HEK293 (cell line): ENCODE results near the gene COPS2.

Experiments used
- CTCF ChIA-PET: fragments of 350-600 bp; formaldehyde crosslinking; extraction: SDS; loops from one replicate; lab custom pipeline; 2021; ENCODE audit warnings: antibody characterized with exemption; lab: Yijun Ruan, JAX
- POLR2A ChIA-PET: fragments of 300-600 bp; formaldehyde crosslinking; extraction: SDS; loops from one replicate; lab custom pipeline; 2020; ENCODE audit warnings: antibody characterized with exemption, inconsistent platforms; lab: Yijun Ruan, JAX
- H3K27ac ChIP-seq: fragments of 200-500 bp; sonication (Bioruptor generic); 2 replicates; pipeline ENCODE4 v1.5.1; 2014; ENCODE audit warnings: low read depth, low read length, control low read depth, inconsistent platforms; ENCODE audit errors: extremely low read depth
- H3K36me3 ChIP-seq, 2 experiments: fragments of 200-500 bp in 1 of 2; sonication (Bioruptor generic) in 1 of 2; 1 replicate in 1 of 2; 2 replicates in 1 of 2; pipeline ENCODE4 v1.5.1; 2014 to 2017; ENCODE audit warnings: inconsistent platforms in 2 of 2, low read length in 2 of 2; ENCODE audit not compliant: control insufficient read depth in 2 of 2, insufficient read depth in 1 of 2
- H3K4me1 ChIP-seq: fragments of 200-500 bp; sonication (Bioruptor generic); 2 replicates; pipeline ENCODE4 v1.5.1; 2014; ENCODE audit warnings: mild to moderate bottlenecking, low read length, inconsistent platforms; ENCODE audit not compliant: control insufficient read depth, insufficient read depth
- H3K4me3 ChIP-seq: 2 replicates; pipeline ENCODE4 v1.5.1; 2011; ENCODE audit warnings: low read depth, mild to moderate bottlenecking, control low read depth, low read length, moderate library complexity
- H3K9me3 ChIP-seq: fragments of 200-500 bp; sonication (Bioruptor generic); 2 replicates; pipeline ENCODE4 v1.5.1; 2014; ENCODE audit warnings: low read depth, low read length, inconsistent platforms; ENCODE audit not compliant: control insufficient read depth, insufficient read depth
- EGR2 ChIP-seq: fragments of 450-650 bp; formaldehyde crosslinking; IDR thresholded peaks from 2 replicates; pipeline ENCODE4 v1.5.1; 2016; ENCODE audit warnings: low read depth, missing biosample characterization, missing genetic modification characterization
- GLI2 ChIP-seq: fragments of 450-650 bp; formaldehyde crosslinking; IDR thresholded peaks from 2 replicates; pipeline ENCODE4; 2017; ENCODE audit warnings: missing biosample characterization, missing genetic modification characterization, low read depth, borderline replicate concordance
- MYNN ChIP-seq: fragments of 450-650 bp; formaldehyde crosslinking; IDR thresholded peaks from 2 replicates; pipeline ENCODE4 v1.5.1; 2016; ENCODE audit warnings: missing biosample characterization, missing genetic modification characterization, borderline replicate concordance
- ZNF23 ChIP-seq: fragments of 450-650 bp; formaldehyde crosslinking; IDR thresholded peaks from 2 replicates; pipeline ENCODE4 v1.5.1; 2016; ENCODE audit warnings: missing biosample characterization, missing genetic modification characterization, borderline replicate concordance
- ZNF366 ChIP-seq: fragments of 450-650 bp; formaldehyde crosslinking; conservative IDR thresholded peaks from 2 replicates; pipeline ENCODE4 v1.5.1; 2016; ENCODE audit warnings: missing biosample characterization, missing genetic modification characterization
- ZNF433 ChIP-seq: fragments of 450-650 bp; formaldehyde crosslinking; IDR thresholded peaks from 2 replicates; pipeline ENCODE4 v1.5.1; 2016; ENCODE audit warnings: missing biosample characterization, missing genetic modification characterization, low read depth
- ZNF473 ChIP-seq: fragments of 450-650 bp; formaldehyde crosslinking; IDR thresholded peaks from 2 replicates; pipeline ENCODE4 v1.5.1; 2017; ENCODE audit warnings: missing biosample characterization, missing genetic modification characterization
- ZNF549 ChIP-seq: fragments of 450-650 bp; IDR thresholded peaks from 2 replicates; pipeline ENCODE4 v1.5.1; 2018; ENCODE audit warnings: missing biosample characterization, missing genetic modification characterization, mild to moderate bottlenecking, inconsistent platforms, moderate library complexity
- ZNF596 ChIP-seq: fragments of 450-650 bp; IDR thresholded peaks from 2 replicates; pipeline ENCODE4 v1.5.0; 2018; ENCODE audit warnings: missing biosample characterization, mild to moderate bottlenecking, missing genetic modification characterization, moderate library complexity
- ZNF624 ChIP-seq: fragments of 450-650 bp; formaldehyde crosslinking; IDR thresholded peaks from 2 replicates; pipeline ENCODE4 v1.5.1; 2017; ENCODE audit warnings: missing biosample characterization, missing genetic modification characterization
- TF ChIP-seq, protein P1 (sequence below): fragments of 450-650 bp; formaldehyde crosslinking; IDR thresholded peaks from 2 replicates; pipeline ENCODE4; 2016; ENCODE audit warnings: missing biosample characterization, missing genetic modification characterization
- TF ChIP-seq, protein P2 (sequence below): fragments of 450-650 bp; formaldehyde crosslinking; IDR thresholded peaks from 2 replicates; pipeline ENCODE4 v1.5.1; 2016; ENCODE audit warnings: missing biosample characterization, missing genetic modification characterization
- TF ChIP-seq, protein P3 (sequence below): fragments of 450-650 bp; formaldehyde crosslinking; IDR thresholded peaks from 2 replicates; pipeline ENCODE4 v1.5.1; 2016; ENCODE audit warnings: missing biosample characterization, missing genetic modification characterization, borderline replicate concordance
- TF ChIP-seq, protein P4 (sequence below): fragments of 450-650 bp; formaldehyde crosslinking; IDR thresholded peaks from 2 replicates; pipeline ENCODE4 v1.5.1; 2016; ENCODE audit warnings: missing biosample characterization, missing genetic modification characterization

Gene COPS2

DNA sequence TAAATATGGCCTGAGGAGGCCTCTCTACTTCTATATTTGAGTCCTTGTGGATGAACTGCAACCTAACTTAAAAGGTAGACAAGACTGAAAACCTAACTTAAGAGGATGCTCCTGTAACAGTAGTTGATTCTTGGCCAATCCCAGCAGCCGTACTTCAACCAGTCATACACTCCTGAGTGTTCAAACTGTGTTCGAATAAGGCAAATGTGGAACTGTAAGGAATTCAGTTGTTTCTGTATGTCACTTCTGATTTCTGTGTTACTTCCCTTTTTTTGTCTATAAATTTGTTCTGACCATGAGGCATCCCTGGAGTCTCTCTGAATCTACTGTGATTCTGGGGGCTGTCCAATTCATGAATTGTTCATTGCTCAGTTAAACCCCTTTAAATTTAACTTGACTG, 35.2 kb upstream of the COPS2 start:
- ChIA-PET POLR2A (no interaction called here), CTCF (no interaction called here)
- Histone ChIP-seq H3K36me3 (no peaks in the 10 kb centered on the region), H3K4me3 (no peak overlapping the region), H3K9me3 (no peaks in the 10 kb centered on the region)
- TF ChIP-seq, protein P1, sequence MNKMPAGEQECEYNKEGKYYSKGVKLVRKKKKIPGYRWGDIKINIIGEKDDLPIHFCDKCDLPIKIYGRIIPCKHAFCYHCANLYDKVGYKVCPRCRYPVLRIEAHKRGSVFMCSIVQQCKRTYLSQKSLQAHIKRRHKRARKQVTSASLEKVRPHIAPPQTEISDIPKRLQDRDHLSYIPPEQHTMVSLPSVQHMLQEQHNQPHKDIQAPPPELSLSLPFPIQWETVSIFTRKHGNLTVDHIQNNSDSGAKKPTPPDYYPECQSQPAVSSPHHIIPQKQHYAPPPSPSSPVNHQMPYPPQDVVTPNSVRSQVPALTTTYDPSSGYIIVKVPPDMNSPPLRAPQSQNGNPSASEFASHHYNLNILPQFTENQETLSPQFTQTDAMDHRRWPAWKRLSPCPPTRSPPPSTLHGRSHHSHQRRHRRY (tag by site-specific recombination): no peak
- peak; percentile 88 for TF ChIP-seq ZNF549 (tag by site-specific recombination)
- TF ChIP-seq, all 188 proteins: peak for 1
- 0 out of 2 replicates have a peak, but pooled peaks cover under 1% of the 10 kb centered on the region for H3K4me1 ChIP-seq
- no peak overlapping the region for H3K27ac ChIP-seq

DNA sequence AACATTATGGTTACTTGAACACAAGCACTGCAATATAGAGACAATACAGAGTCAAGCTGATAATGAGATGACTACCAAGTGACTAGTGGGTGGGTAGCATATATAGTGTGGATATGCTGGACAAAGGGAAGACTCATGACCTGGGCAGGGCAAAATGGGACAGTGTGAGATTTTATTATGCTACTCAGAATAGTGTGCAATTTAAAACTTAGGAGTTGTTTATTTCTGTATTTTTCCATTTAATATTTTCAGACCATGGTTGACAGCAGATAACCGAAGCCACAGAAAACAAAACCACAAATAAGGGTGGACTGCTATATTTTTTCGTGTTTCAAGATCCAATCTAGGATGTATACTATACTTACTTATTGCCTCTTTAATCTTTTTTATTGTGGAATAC, 34.2 kb upstream of the COPS2 start:
- POLR2A ChIA-PET: no interaction called here
- H3K27ac ChIP-seq: no peak overlapping the region
- H3K36me3 ChIP-seq: no peaks in the 10 kb centered on the region
- no peaks in the 10 kb centered on the region for H3K9me3 ChIP-seq
- no peak overlapping the region for H3K4me3 ChIP-seq
- no peak for TF ChIP-seq ZNF433 (tag by site-specific recombination)
- TF ChIP-seq, protein P2, sequence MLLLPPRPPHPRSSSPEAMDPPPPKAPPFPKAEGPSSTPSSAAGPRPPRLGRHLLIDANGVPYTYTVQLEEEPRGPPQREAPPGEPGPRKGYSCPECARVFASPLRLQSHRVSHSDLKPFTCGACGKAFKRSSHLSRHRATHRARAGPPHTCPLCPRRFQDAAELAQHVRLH: no peak
- CTCF ChIA-PET: no interaction called here
- H3K4me1 ChIP-seq: no peaks in the 10 kb centered on the region

DNA sequence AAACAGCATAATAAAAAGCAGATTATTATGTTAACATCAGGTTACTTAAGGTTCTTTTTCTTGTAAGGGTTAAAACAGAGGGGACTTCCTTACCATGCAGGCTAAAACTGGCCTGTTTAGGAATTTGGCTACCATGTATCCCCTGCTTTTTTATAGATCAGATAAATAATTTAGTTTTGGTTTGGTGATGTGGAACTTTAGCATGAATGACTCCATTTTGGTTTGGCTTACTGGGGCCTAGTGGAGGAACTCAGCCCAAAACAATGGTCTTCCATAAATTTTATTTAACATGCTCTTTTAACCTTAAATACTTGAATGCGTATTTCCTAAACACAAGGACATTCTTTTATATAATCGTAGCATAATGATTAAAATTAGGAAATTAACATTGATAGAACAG, 33.5 kb upstream of the COPS2 start:
- no peak overlapping the region for H3K4me3 ChIP-seq
- H3K4me1 ChIP-seq: no peaks in the 10 kb centered on the region
- CTCF ChIA-PET: no interaction called here
- POLR2A ChIA-PET: no interaction called here
- no peaks in the 10 kb centered on the region for H3K9me3 ChIP-seq
- no peak overlapping the region for H3K27ac ChIP-seq
- no peaks in the 10 kb centered on the region for H3K36me3 ChIP-seq
- no peak for TF ChIP-seq MYNN (tag by site-specific recombination)
- no peak for TF ChIP-seq ZNF473 (tag by site-specific recombination)
- TF ChIP-seq EGR2: no peak
- TF ChIP-seq, protein P3, sequence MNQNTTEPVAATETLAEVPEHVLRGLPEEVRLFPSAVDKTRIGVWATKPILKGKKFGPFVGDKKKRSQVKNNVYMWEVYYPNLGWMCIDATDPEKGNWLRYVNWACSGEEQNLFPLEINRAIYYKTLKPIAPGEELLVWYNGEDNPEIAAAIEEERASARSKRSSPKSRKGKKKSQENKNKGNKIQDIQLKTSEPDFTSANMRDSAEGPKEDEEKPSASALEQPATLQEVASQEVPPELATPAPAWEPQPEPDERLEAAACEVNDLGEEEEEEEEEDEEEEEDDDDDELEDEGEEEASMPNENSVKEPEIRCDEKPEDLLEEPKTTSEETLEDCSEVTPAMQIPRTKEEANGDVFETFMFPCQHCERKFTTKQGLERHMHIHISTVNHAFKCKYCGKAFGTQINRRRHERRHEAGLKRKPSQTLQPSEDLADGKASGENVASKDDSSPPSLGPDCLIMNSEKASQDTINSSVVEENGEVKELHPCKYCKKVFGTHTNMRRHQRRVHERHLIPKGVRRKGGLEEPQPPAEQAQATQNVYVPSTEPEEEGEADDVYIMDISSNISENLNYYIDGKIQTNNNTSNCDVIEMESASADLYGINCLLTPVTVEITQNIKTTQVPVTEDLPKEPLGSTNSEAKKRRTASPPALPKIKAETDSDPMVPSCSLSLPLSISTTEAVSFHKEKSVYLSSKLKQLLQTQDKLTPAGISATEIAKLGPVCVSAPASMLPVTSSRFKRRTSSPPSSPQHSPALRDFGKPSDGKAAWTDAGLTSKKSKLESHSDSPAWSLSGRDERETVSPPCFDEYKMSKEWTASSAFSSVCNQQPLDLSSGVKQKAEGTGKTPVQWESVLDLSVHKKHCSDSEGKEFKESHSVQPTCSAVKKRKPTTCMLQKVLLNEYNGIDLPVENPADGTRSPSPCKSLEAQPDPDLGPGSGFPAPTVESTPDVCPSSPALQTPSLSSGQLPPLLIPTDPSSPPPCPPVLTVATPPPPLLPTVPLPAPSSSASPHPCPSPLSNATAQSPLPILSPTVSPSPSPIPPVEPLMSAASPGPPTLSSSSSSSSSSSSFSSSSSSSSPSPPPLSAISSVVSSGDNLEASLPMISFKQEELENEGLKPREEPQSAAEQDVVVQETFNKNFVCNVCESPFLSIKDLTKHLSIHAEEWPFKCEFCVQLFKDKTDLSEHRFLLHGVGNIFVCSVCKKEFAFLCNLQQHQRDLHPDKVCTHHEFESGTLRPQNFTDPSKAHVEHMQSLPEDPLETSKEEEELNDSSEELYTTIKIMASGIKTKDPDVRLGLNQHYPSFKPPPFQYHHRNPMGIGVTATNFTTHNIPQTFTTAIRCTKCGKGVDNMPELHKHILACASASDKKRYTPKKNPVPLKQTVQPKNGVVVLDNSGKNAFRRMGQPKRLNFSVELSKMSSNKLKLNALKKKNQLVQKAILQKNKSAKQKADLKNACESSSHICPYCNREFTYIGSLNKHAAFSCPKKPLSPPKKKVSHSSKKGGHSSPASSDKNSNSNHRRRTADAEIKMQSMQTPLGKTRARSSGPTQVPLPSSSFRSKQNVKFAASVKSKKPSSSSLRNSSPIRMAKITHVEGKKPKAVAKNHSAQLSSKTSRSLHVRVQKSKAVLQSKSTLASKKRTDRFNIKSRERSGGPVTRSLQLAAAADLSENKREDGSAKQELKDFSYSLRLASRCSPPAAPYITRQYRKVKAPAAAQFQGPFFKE (tag by site-specific recombination): no peak
- no peak for TF ChIP-seq ZNF624 (tag by site-specific recombination)
- TF ChIP-seq GLI2 (tag by site-specific recombination): no peak
- no peak for TF ChIP-seq ZNF596 (tag by site-specific recombination)
- TF ChIP-seq ZNF549 (tag by site-specific recombination): no peak
- TF ChIP-seq, protein P4, sequence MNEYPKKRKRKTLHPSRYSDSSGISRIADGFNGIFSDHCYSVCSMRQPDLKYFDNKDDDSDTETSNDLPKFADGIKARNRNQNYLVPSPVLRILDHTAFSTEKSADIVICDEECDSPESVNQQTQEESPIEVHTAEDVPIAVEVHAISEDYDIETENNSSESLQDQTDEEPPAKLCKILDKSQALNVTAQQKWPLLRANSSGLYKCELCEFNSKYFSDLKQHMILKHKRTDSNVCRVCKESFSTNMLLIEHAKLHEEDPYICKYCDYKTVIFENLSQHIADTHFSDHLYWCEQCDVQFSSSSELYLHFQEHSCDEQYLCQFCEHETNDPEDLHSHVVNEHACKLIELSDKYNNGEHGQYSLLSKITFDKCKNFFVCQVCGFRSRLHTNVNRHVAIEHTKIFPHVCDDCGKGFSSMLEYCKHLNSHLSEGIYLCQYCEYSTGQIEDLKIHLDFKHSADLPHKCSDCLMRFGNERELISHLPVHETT (tag by site-specific recombination): no peak
- TF ChIP-seq ZNF23 (tag by site-specific recombination): no peak
- TF ChIP-seq ZNF366 (tag by site-specific recombination): no peak
- TF ChIP-seq, all 188 proteins: peak for 0
